AG09319 (cell line): ENCODE data around the gene ENTREP3.

Source experiments
- DNase-seq: peaks from one replicate; pipeline ENCODE4 v3.0.0-alpha.2; 2010; ENCODE audit warnings: low read depth; ENCODE audit errors: extremely low read depth
- TF ChIP-seq, protein P1 (sequence below): IDR thresholded peaks from 2 replicates; pipeline ENCODE4 v1.5.1; 2011; ENCODE audit warnings: low read depth, mild to moderate bottlenecking, inconsistent platforms, low read length, moderate library complexity

The ENTREP3 gene

DNA sequence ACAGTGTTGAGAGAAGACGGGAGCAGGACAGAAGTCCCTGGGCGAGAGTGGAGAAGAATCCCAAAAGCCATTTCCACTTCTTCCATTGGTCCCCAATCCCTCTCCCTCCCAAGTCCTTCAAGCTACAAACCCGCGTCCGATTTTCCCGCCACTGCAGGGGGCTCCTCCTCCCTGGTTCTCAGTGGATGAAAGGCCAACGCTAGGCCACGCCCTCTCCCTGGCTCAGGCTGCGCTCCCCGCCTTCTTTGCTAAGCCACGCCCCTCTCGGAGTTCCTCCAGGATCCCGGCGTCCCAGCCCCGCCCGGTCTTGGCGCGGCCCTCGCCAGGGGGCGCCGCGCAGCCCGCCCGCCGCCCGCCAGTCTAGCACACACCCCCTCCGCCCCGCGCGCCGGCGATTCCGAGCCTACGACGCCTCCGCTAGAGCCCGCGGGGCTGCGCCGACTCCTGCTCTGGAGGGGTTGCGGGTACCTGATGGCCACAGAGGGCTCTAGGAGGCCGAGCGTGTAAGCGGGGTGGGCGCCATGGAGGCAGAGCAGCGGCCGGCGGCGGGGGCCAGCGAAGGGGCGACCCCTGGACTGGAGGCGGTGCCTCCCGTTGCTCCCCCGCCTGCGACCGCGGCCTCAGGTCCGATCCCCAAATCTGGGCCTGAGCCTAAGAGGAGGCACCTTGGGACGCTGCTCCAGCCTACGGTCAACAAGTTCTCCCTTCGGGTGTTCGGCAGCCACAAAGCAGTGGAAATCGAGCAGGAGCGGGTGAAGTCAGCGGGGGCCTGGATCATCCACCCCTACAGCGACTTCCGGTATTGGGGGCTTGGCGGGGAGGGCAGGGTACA, 22.0 kb upstream of the ENTREP3 start, which contains the start of gene HCN3:
Gene HCN3, plus strand, starts transcription at position 394 of the 832 bp plus-strand sequence. Its CDS starts 128 bp downstream, at position 522.
- peak; percentile 87 for DNase-seq
- TF ChIP-seq, protein P1, sequence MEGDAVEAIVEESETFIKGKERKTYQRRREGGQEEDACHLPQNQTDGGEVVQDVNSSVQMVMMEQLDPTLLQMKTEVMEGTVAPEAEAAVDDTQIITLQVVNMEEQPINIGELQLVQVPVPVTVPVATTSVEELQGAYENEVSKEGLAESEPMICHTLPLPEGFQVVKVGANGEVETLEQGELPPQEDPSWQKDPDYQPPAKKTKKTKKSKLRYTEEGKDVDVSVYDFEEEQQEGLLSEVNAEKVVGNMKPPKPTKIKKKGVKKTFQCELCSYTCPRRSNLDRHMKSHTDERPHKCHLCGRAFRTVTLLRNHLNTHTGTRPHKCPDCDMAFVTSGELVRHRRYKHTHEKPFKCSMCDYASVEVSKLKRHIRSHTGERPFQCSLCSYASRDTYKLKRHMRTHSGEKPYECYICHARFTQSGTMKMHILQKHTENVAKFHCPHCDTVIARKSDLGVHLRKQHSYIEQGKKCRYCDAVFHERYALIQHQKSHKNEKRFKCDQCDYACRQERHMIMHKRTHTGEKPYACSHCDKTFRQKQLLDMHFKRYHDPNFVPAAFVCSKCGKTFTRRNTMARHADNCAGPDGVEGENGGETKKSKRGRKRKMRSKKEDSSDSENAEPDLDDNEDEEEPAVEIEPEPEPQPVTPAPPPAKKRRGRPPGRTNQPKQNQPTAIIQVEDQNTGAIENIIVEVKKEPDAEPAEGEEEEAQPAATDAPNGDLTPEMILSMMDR, result peak; percentile 37

- peak; percentile 69 for DNase-seq
- TF ChIP-seq, protein P1, result no peak
Measured at GRCh38 chr1:155273343-155274245, 18.3 kb upstream of the ENTREP3 start, which contains the start of gene CLK2. TSS of gene CLK2 (minus strand) at chr1:155273504. CDS start at chr1:155270977, 2,527 bp downstream.

DNA sequence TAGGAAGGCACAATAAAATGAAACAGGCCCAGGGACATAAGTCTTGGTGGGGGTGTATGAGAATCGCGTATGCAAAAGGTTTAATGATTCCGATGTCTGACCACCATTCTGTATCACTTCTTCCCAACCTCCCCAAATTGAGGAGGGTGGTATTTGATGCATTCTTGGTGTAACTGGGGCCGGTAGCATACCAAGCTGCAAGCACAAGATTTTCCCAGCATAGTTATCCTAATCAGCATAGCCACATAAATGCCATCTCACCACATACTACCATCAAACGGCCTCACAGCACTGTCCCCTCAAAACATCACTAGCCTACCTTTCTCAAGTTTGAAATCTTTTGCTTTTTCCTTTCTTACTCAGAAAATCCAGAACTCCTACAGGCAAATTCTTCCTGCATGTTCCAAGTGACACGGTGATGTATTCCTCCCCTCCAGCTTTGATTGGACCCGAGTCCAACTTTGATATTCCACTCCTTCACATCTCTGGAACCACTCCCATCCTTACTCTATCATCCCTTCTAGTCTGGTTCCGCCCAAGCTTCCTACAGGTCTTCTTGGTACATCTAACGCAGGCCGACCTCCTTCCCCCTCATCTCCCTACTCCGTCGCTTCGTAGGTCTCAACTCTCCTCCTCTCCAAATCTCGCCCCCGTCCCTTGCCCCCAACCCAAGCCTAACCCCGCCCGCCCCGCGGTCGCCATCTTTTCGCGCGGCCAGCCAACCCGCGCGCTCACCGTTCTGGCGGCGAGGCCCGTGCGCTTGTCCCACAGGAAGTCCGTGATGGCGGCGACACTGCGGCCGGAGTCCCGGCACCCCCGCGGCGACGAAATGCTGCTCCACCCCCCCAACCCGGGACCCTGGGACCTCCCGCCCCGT, 17.4 kb upstream of the ENTREP3 start:
- TF ChIP-seq, protein P1, result no peak
- no peak for DNase-seq

- DNase-seq, result no peak
- TF ChIP-seq, protein P1, result no peak
Measured at GRCh38 chr1:155269381-155269780, 14.1 kb upstream of the ENTREP3 start.

DNA sequence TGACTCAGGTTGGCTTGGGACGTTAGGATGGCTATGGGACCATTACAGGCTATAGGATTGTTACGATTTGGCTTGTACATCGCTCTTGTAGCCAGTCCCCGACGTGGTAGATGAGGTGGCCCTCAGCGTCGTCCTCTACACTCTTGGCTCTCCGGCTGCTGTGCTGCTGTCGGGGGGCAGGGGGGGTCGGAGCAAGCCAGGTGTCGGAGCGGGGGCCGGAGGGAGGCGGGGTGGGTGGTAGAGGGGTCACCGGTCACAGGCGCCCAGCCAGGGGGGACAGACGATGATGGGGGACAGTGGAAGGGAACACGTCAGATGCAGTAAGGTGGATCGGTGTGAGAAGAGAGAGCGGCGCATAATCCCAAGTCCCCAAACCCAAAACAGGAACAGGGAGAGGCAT, 13.3 kb upstream of the ENTREP3 start:
- no peak for DNase-seq
- TF ChIP-seq, protein P1, result no peak

DNA sequence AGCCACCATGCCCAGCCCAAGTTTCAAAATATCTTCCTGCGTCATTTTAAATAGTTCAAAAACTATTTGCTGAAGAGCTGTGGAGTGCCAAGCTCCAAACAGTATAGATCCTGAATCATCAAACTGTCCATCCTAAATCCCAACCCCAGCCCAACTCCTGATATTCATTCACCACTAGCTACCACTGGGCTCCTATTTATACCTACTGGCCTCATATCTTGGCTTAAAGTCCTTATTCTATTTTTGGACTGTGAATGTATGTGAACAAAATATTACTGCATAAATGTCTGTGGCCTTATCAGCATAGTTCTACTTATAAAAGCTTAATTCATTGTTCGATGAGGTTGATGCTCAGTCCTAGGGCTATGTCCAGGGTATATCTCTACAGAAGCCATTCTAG, 12.1 kb upstream of the ENTREP3 start:
- TF ChIP-seq, protein P1, result no peak
- DNase-seq, result no peak
